ENCODE data around the gene PLCD3. TPM values are rescaled to one million over a fixed set of nuclear protein-coding genes. Genes with fewer than 3 reads are reported as not detected.
A peak's percentile ranks its signal among the peaks of the same experiment; 100 is the strongest.

The PLCD3 gene
- total and polyA plus RNA-seq, 2 of the 13 experiments (the other 11 are each of a cell fraction or from before 2014, with no cell fraction given) = 11.3 to 39.1 TPM

GRCh38 chr17:45131616-45132319 is 547 bp downstream of the PLCD3 start (continued):
- TF ChIP-seq TRIM22 (IDR thresholded peaks at IDR 0.05) (no peak), CREBL2 (CRISPR knock-in tag; IDR thresholded peaks at IDR 0.05; ENCODE audit: borderline replicate concordance) (no peak), SRSF1 (optimal IDR thresholded peaks at IDR 0.05; ENCODE audit: low read depth, low read length) (peak; percentile 89), ZBTB38 (CRISPR knock-in tag; IDR thresholded peaks at IDR 0.05) (no peak; the same call in 1 of the 2 replicates), PRMT3 (CRISPR knock-in tag; IDR thresholded peaks at IDR 0.05; ENCODE audit: borderline replicate concordance, low read depth) (no peak), ZNF138 (CRISPR knock-in tag; IDR thresholded peaks at IDR 0.05; ENCODE audit: low read depth) (no peak), SAP130 (CRISPR knock-in tag; IDR thresholded peaks at IDR 0.05; ENCODE audit: low read depth) (peak; percentile 40; the same call in 1 of the 2 replicates), KDM5A (IDR thresholded peaks at IDR 0.05; ENCODE audit: borderline replicate concordance, low read length) (peak; percentile 91), AKAP8 (CRISPR knock-in tag; IDR thresholded peaks at IDR 0.05) (no peak), FIP1L1 (IDR thresholded peaks at IDR 0.05; ENCODE audit: borderline replicate concordance, insufficient read depth, low read depth, low read length) (no peak), SMYD3 (CRISPR knock-in tag; IDR thresholded peaks at IDR 0.05) (no peak), KDM6A (CRISPR knock-in tag; IDR thresholded peaks at IDR 0.05; ENCODE audit: low read depth) (no peak), SAFB2 (CRISPR knock-in tag; IDR thresholded peaks at IDR 0.05; ENCODE audit: borderline replicate concordance, low read depth) (no peak; the same call in 1 of the 2 replicates), KDM3A (CRISPR knock-in tag; IDR thresholded peaks at IDR 0.05; ENCODE audit: low read depth) (0 out of 2 replicates have a peak, but pooled peaks have one; percentile 64), ZNF792 (CRISPR knock-in tag; IDR thresholded peaks at IDR 0.05) (no peak), RAD21 (CRISPR knock-in tag; IDR thresholded peaks at IDR 0.05) (peak; percentile 90), KDM5B (CRISPR knock-in tag; IDR thresholded peaks at IDR 0.05; ENCODE audit: borderline replicate concordance) (peak; percentile 64; the same call in 1 of the 2 replicates), CEBPZ (IDR thresholded peaks at IDR 0.05; ENCODE audit: low read length) (no peak), PHF21A (CRISPR knock-in tag; IDR thresholded peaks at IDR 0.05) (no peak), ZNF292 (CRISPR knock-in tag; IDR thresholded peaks at IDR 0.05; ENCODE audit: borderline replicate concordance, low read depth) (0 out of 2 replicates have a peak, but pooled peaks have one; percentile 62), ZNF691 (CRISPR knock-in tag; IDR thresholded peaks at IDR 0.05; ENCODE audit: borderline replicate concordance, low read depth) (peak; percentile 77; the same call in 1 of the 2 replicates), ZNF10 (CRISPR knock-in tag; IDR thresholded peaks at IDR 0.05; ENCODE audit: borderline replicate concordance, low read depth) (no peak), MXD1 (CRISPR knock-in tag; IDR thresholded peaks at IDR 0.05) (peak; percentile 74; the same call in 1 of the 2 replicates), SP4 (CRISPR knock-in tag; IDR thresholded peaks at IDR 0.05) (no peak)
